ENCODE measurements around the gene ACTN4.

DNA sequence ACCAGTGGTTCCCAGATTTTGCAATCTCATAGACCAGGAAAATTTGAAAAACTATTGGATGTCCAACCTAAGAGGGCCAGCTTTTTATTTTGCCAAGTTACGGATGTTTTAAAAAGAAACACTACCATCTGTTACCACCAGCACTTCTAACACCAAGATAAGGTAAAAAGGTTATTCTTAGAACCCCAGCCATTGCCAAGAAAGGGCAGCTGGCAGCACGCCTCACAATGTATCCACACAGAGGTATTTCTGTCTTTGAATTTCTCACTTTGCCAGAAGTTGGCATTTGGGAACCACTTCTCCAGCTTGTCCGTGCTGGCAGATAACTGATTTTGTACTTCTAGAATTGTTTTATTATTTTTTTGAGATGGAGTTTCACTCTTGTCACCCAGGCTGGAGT, 68.1 kb downstream of the ACTN4 start:
- TF ChIP-seq, protein P1, sequence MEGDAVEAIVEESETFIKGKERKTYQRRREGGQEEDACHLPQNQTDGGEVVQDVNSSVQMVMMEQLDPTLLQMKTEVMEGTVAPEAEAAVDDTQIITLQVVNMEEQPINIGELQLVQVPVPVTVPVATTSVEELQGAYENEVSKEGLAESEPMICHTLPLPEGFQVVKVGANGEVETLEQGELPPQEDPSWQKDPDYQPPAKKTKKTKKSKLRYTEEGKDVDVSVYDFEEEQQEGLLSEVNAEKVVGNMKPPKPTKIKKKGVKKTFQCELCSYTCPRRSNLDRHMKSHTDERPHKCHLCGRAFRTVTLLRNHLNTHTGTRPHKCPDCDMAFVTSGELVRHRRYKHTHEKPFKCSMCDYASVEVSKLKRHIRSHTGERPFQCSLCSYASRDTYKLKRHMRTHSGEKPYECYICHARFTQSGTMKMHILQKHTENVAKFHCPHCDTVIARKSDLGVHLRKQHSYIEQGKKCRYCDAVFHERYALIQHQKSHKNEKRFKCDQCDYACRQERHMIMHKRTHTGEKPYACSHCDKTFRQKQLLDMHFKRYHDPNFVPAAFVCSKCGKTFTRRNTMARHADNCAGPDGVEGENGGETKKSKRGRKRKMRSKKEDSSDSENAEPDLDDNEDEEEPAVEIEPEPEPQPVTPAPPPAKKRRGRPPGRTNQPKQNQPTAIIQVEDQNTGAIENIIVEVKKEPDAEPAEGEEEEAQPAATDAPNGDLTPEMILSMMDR (IDR thresholded peaks at IDR 0.05), result no peak
- no peak for TF ChIP-seq ZFX (IDR thresholded peaks at IDR 0.05; ENCODE audit: borderline replicate concordance)
